Esophagus squamous epithelium (tissue), 4 donors: ENCODE measurements around the gene SH3GLB2.

Experiments used
- CTCF ChIP-seq, 6 experiments: fragments of 450-650 bp in 4 of 6; fragments of 200-600 bp in 2 of 6; sonication (generic) in 2 of 6; IDR thresholded peaks; one replicate each; pipeline ENCODE4 v1.5.1; 2016 to 2019; ENCODE audit warnings: antibody characterized with exemption in 6 of 6, mild to moderate bottlenecking in 4 of 6, moderate library complexity in 4 of 6
- POLR2A ChIP-seq, 4 donors: fragments of 450-650 bp; IDR thresholded peaks; one replicate each; pipeline ENCODE4 v1.6.1; 2017; ENCODE audit warnings: antibody characterized with exemption in 4 of 4, mild to moderate bottlenecking in 4 of 4, moderate library complexity in 3 of 4

GRCh38 chr9:129027224-129027684 is 877 bp downstream of the SH3GLB2 start:
- TF ChIP-seq CTCF (IDR thresholded peaks at IDR 0.05) (no peak), POLR2A (IDR thresholded peaks at IDR 0.05) (no peak)
